ENCODE measurements around the gene KLK14.

Gene KLK14

GRCh38 chr19:51036519-51036918 lies 46.2 kb downstream of the KLK14 start:
- no peak for DNase-seq

GRCh38 chr19:51034704-51035103 lies 48.0 kb downstream of the KLK14 start, which contains the start of gene KLK12:
Gene KLK12, minus strand, starts transcription at chr19:51035002. Its CDS starts 381 bp downstream, at chr19:51034621.
- DNase-seq = no peak

DNA sequence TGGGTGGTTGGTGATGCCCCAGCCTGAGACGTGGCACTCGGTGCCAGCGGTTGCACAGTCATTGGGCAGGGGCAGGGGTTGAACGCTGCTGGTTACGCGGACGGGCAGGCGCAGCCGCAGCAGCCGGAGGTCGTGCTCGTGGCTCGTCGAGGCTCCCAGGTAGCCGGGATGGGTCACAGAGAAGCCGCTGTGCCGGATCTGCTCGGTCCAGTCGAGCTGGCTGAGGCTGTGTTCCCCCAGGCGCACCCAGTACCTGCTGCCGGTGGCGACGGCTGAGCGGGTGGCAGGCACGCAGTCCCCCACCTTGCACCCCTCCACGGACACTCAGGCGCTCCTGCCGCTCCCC lies 50.8 kb downstream of the KLK14 start:
- no peak for DNase-seq

DNA sequence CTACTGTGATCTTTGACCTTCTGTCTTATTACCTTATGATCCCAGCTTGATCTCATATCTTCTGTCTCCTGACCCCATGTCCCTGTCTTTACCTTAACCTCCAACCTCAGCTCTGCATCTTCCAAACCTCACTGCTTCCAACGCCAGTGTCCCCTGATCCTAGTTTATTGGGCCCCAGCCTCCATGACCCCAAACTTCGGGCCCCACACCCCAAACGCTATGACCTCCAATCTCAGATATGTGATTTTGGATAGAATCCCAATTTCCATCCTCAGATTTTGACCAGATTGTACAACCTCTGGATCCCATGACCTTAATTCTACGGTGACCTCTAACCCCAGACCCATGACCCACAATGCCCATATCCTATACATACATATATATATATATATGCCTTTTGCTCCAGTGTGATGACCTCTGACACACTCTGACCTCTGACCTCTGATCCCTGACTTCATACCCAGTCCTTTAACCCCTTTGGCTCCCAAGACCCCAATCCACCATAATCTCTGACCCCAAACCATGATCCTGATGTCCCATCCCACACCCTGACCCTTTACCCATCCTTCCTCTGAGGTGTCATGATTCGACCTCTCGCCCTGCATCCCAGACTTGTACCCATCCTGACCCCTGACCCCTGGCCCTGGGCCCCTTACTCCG lies 51.3 kb downstream of the KLK14 start:
- DNase-seq = no peak

GRCh38 chr19:51030631-51031030 lies 52.1 kb downstream of the KLK14 start:
- DNase-seq = no peak

- no peak for DNase-seq
Measured at GRCh38 chr19:51029718-51030117, 53.0 kb downstream of the KLK14 start.
